BJ (cell line): ENCODE data around the gene GLP1R. TPM values are rescaled to one million over a fixed set of nuclear protein-coding genes. Genes with fewer than 3 reads are reported as not detected.
A peak's percentile ranks its signal among the peaks of the same experiment; 100 is the strongest.

Experiments
- CTCF ChIA-PET: fragments of 350-600 bp; formaldehyde crosslinking; extraction: SDS; loops from one replicate; lab custom pipeline; 2021; ENCODE audit warnings: antibody characterized with exemption, inconsistent platforms; lab: Yijun Ruan, JAX
- POLR2A ChIA-PET: fragments of 300-600 bp; sonication (Branson Sonifier 250); formaldehyde crosslinking; extraction: SDS; loops from one replicate; lab custom pipeline; 2021; ENCODE audit warnings: antibody characterized with exemption; lab: Charles Lee
- DNase-seq: peaks from one replicate; pipeline ENCODE4 v3.0.0-alpha.2; 2011; ENCODE audit warnings: low read depth
- H3K27me3 ChIP-seq: 2 replicates; pipeline ENCODE4 v1.6.0; 2011; ENCODE audit warnings: low read length; ENCODE audit not compliant: control insufficient read depth, insufficient read depth
- H3K36me3 ChIP-seq: 2 replicates; pipeline ENCODE4 v1.5.1; 2011; ENCODE audit warnings: low read length; ENCODE audit not compliant: control insufficient read depth, insufficient read depth
- H3K4me3 ChIP-seq: 2 replicates; pipeline ENCODE4 v1.5.1; 2011; ENCODE audit warnings: low read depth, mild to moderate bottlenecking, control low read depth, low read length
- polyA plus RNA-seq: library from polyadenylated mRNA; depleted of rRNA; stranded (reverse); fragments of >200 nt; gene quantifications from 2 replicates; pipeline ENCODE4 v1.2.3, GENCODE V29; 2011
- TF ChIP-seq, protein P1 (sequence below): IDR thresholded peaks from 2 replicates; pipeline ENCODE4 v1.5.1; 2011; ENCODE audit warnings: low read depth, mild to moderate bottlenecking, control low read depth, inconsistent platforms, low read length, moderate library complexity; ENCODE audit not compliant: insufficient read depth

Gene GLP1R
- polyA plus RNA-seq, 1 experiment: not detected

DNA sequence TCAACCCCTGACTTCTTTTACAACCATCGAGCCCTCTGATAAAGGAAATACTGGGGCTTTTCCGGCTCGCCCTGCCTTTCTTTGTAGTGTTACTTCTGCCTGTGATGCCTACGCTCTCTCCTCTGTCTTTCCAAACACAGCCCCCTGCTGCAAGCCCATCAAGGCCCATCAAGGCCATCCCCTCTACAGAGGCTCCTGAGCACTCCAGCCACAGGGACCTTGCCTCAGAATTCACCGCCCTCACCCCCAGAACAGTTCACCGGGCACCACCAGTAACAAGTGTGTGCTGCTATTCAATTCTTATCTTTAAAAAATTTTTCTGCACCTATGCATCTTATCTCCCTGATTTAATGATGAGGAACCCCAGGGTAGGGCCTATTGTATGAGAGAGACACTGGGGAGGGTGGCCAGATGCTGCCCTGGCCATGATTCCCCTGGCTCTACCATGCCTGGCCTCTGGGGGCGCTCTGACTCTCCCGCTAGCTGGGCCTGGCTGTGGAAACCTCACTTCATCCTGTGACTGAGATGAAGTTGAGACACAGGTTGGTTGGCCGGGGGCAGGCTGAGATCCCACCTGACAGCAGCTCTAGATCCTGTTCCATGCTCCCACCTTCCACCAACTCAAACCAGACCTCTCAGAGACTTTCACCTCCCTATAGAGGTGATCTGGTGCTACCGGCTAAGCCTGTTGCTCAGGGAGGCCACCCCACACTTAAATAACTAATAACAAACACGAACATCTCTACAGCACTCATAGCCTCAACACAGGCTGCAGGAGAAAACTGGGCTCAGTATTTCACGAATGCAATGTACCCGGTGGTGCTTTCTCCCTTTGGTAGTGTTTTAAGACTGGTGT, 19.2 kb upstream of the GLP1R start:
- Histone ChIP-seq H3K4me3 (no peak overlapping the region), H3K27me3 (peaks cover 1% of the 10 kb centered on the region; the same call in 1 of the 2 replicates), H3K36me3 (no peaks in the 10 kb centered on the region)
- CTCF ChIA-PET: interaction anchor here (1.0 to 1.5 kb wide), 3 partner anchors 16 to 273 kb away, joined by 3 to 4 read pairs (median 3); no protein-coding TSS in a partner anchor
- POLR2A ChIA-PET: no interaction called here
- TF ChIP-seq, protein P1, sequence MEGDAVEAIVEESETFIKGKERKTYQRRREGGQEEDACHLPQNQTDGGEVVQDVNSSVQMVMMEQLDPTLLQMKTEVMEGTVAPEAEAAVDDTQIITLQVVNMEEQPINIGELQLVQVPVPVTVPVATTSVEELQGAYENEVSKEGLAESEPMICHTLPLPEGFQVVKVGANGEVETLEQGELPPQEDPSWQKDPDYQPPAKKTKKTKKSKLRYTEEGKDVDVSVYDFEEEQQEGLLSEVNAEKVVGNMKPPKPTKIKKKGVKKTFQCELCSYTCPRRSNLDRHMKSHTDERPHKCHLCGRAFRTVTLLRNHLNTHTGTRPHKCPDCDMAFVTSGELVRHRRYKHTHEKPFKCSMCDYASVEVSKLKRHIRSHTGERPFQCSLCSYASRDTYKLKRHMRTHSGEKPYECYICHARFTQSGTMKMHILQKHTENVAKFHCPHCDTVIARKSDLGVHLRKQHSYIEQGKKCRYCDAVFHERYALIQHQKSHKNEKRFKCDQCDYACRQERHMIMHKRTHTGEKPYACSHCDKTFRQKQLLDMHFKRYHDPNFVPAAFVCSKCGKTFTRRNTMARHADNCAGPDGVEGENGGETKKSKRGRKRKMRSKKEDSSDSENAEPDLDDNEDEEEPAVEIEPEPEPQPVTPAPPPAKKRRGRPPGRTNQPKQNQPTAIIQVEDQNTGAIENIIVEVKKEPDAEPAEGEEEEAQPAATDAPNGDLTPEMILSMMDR: peak; percentile 82
- no peak for DNase-seq

DNA sequence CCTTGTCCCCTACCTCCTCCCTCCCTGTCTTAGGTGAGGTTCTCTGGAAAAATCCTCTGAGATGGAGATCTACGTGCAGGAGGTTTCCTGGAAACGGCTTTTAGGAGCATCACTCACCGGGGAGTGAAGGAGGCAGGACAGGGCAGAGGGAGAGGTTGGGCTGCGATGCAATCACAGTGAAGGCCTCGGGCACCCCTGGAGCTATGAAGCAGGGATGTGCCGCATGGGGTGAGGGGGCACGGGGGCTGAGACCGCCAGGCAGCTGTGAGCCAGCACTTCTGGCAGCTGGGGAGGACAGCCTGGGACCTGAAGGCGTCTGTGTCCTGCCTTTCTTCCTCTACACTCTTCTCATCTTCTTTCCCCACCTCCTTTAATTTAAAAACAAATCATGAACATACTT, 12.9 kb upstream of the GLP1R start:
- Histone ChIP-seq H3K36me3 (no peaks in the 10 kb centered on the region), H3K4me3 (no peak overlapping the region), H3K27me3 (peaks cover 4% of the 10 kb centered on the region; the same call in 1 of the 2 replicates)
- CTCF ChIA-PET: interaction anchor here (0.6 to 1.5 kb wide), 2 partner anchors 12 to 68 kb away, joined by 3 to 4 read pairs; no protein-coding TSS in a partner anchor
- POLR2A ChIA-PET: no interaction called here
- TF ChIP-seq, protein P1: no peak
- no peak for DNase-seq

DNA sequence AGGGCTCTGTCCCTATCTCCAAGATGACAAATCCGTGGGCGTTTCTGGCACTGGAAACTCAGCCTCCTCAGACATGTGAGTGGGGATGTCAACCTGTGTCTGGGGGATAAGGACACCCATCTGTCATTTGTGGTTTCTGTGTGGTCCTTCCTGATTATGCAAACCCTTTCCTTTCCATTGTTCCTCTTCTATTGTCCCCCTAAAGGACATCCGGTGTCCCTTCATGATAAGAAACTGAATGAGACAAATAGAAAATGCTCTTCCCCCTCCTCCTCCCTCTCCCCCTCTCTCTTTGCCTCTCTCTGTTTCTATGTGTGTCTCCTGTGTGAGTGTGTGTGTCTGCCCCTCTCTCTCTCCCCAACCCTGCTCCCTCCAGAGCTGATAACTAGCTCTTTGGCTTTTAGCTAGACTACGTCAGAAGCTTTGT, 11.5 kb upstream of the GLP1R start:
- TF ChIP-seq, protein P1: no peak
- CTCF ChIA-PET: interaction anchor here (1.5 kb wide), 1 partner anchor 14 kb away, joined by 3 read pairs; no protein-coding TSS in a partner anchor
- Histone ChIP-seq H3K36me3 (no peaks in the 10 kb centered on the region), H3K27me3 (peaks cover 4% of the 10 kb centered on the region; the same call in 1 of the 2 replicates), H3K4me3 (no peak overlapping the region)
- POLR2A ChIA-PET: no interaction called here
- no peak for DNase-seq

DNA sequence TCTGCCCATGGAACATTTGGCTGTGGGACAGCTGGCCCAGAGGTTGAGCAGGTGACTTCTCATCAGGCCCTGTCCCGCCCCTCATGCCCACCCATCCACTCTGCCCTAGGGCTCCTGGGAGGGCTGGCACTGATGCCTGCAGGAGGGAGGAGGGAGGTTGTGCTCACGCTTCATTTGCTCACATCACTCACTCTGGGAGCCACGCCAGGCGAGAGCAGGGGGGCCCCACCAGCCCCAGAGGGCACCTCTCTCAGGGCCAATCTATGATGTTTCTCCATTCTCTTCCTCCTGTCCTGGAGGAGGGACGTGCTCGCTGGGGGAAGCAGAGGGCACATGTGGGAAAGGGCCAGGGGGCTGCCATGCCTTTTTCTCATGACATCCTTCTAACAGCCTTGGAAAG, 10.9 kb upstream of the GLP1R start:
- TF ChIP-seq, protein P1: no peak
- Histone ChIP-seq H3K4me3 (no peak overlapping the region), H3K36me3 (no peaks in the 10 kb centered on the region), H3K27me3 (peaks cover 4% of the 10 kb centered on the region; the same call in 1 of the 2 replicates)
- POLR2A ChIA-PET: no interaction called here
- CTCF ChIA-PET: no interaction called here
- DNase-seq: no peak

DNA sequence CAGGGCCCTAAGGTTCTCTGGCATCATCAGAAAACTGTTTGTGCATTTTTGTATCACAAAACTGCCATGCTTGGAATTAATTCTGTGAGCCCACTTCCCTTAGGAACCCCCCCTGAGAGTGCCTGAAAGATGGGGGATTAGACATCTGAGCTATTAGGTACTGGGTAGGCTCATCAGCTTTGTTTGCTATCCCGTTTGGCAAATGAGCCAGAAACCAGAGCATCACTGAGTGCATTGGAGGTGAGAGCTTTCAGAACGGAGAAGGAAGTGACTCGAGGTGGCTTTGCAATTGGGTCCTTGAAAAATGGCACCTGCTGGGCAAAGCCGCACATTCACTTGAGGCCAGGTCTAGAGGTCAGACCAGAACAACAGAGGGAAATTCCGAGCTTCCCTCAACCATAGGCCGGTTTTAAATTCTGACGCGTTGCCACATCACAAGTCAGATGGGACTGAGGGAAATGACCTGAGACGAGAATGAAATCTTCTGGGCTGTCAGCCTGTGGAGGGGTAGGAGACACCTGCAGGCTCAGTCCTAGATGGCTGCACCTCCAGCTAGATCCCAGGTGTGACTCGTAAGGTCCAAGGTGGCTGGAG, 8.4 kb upstream of the GLP1R start:
- TF ChIP-seq, protein P1: no peak
- CTCF ChIA-PET: no interaction called here
- no peak overlapping the region for H3K4me3 ChIP-seq
- POLR2A ChIA-PET: no interaction called here
- no peak for DNase-seq
- 0 out of 2 replicates have a peak, but pooled peaks cover 3% of the 10 kb centered on the region for H3K27me3 ChIP-seq
- no peaks in the 10 kb centered on the region for H3K36me3 ChIP-seq
